Fibroblast of the aortic adventitia (primary cell): Measurements from ENCODE around the gene NONO. TPM values are rescaled to one million over a fixed set of nuclear protein-coding genes. Genes with fewer than 3 reads are reported as not detected.

Source experiments
- total RNA-seq: library from RNA; depleted of rRNA; stranded (reverse); fragments of >200 nt; gene quantifications from 2 replicates; pipeline ENCODE4 v1.2.3, GENCODE V29; 2012; ENCODE audit warnings: low replicate concordance

Gene NONO
- total RNA-seq, 1 donor: 330 TPM

Other genes starting within 250 kb of the NONO start
- 61.7 and 64.1 TPM in 2 replicates for gene SNX12, start 215.3 kb upstream of the NONO start, total RNA-seq
- 4.2 and 75.8 TPM in 2 replicates for gene FOXO4, start 187.8 kb upstream of the NONO start, total RNA-seq
- not detected in 2 replicates for gene CXorf65, start 176.9 kb upstream of the NONO start, total RNA-seq
- gene IL2RG, start 172.1 kb upstream of the NONO start, total RNA-seq: not detected in 2 replicates
- gene MED12, start 165.0 kb upstream of the NONO start, total RNA-seq: 12.4 and 24.3 TPM in 2 replicates
- 1.5 and 4.2 TPM in 2 replicates for gene NLGN3, start 138.8 kb upstream of the NONO start, total RNA-seq
- not detected in 2 replicates for gene GJB1, start 60.4 kb upstream of the NONO start, total RNA-seq
- 10.6 and 20.3 TPM in 2 replicates for gene ZMYM3, start 29.5 kb upstream of the NONO start, total RNA-seq
- gene ITGB1BP2, start 18.1 kb downstream of the NONO start, total RNA-seq: 2.6 and 6.2 TPM in 2 replicates
- gene TAF1, start 82.7 kb downstream of the NONO start, total RNA-seq: 29.8 and 74.4 TPM in 2 replicates
- gene OGT, start 249.5 kb downstream of the NONO start, total RNA-seq: 93.7 and 174 TPM in 2 replicates